ENCODE measurements around the gene ZNHIT2.

The ZNHIT2 gene

DNA sequence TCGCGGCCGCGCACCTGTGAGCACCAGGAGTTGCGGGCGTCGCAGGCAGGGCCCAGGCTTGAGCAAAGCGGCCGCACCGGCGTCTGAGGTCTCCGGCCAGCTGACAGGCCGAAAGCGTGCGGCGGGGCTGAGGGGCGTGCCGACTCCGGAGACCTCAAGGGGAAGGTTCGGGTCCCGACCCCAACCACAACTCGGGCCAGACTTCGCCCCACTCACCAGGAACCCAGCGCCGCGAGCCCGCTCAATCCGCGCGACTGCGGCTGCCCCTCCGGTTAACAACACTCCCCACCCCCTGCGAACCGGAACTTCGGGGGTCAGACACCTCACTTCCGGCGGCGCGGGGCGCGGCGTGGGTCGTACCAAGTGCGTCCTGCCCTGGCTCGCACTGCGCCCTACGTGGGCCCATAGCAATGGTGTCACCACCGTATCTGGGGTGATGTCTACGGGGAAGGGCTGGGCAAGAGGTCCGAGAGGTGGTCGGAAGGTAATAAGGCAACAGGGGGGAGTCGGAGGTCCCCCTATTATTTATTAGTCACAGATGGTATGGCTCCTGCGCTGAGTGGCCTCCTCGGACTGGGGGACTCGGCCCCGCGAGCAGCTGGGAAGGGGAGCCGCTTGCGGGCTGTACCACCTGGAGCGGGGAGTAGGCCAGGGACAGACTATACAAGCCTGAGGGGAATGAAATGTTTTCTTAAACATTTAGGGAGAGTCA, 16.9 kb upstream of the ZNHIT2 start, which contains the start of gene SYVN1:
Gene SYVN1, minus strand, starts transcription at position 280 of the 712 bp plus-strand sequence. CDS start 918 bp downstream, outside the sequence.
- TF ChIP-seq, protein P1, sequence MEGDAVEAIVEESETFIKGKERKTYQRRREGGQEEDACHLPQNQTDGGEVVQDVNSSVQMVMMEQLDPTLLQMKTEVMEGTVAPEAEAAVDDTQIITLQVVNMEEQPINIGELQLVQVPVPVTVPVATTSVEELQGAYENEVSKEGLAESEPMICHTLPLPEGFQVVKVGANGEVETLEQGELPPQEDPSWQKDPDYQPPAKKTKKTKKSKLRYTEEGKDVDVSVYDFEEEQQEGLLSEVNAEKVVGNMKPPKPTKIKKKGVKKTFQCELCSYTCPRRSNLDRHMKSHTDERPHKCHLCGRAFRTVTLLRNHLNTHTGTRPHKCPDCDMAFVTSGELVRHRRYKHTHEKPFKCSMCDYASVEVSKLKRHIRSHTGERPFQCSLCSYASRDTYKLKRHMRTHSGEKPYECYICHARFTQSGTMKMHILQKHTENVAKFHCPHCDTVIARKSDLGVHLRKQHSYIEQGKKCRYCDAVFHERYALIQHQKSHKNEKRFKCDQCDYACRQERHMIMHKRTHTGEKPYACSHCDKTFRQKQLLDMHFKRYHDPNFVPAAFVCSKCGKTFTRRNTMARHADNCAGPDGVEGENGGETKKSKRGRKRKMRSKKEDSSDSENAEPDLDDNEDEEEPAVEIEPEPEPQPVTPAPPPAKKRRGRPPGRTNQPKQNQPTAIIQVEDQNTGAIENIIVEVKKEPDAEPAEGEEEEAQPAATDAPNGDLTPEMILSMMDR (IDR thresholded peaks at IDR 0.05; ENCODE audit: low read length, missing control alignments): no peak
- H3K4me3 ChIP-seq (replicated peaks; ENCODE audit: low read depth, low read length): peak within 1 kb of the TSS; percentile 94
- peak; percentile 86 for DNase-seq (ENCODE audit: low read depth)

DNA sequence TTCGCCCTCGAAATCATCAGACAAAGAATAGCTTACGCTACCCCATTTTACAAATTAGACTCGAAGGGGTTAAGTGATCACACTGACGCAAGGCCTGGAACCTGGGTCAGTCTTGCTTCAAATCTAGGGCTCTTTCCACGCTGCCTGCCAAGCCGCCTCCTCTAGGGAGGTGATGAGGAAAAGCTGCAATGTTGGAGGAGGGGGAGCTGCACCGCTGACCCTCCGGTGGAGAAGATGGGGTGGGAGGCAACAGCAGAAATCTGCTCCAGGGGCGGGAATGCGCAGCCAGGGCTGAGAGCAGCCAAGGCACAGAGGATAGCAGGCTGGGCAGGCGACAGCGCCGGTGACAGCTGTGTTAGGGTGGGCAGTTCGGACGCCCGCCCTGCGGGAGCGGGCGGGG, 16.2 kb upstream of the ZNHIT2 start:
- H3K4me3 ChIP-seq (replicated peaks; ENCODE audit: low read depth, low read length): peak overlapping the region; percentile 94
- TF ChIP-seq, protein P1 (IDR thresholded peaks at IDR 0.05; ENCODE audit: low read length, missing control alignments): no peak
- peak; percentile 39 for DNase-seq (ENCODE audit: low read depth)

DNA sequence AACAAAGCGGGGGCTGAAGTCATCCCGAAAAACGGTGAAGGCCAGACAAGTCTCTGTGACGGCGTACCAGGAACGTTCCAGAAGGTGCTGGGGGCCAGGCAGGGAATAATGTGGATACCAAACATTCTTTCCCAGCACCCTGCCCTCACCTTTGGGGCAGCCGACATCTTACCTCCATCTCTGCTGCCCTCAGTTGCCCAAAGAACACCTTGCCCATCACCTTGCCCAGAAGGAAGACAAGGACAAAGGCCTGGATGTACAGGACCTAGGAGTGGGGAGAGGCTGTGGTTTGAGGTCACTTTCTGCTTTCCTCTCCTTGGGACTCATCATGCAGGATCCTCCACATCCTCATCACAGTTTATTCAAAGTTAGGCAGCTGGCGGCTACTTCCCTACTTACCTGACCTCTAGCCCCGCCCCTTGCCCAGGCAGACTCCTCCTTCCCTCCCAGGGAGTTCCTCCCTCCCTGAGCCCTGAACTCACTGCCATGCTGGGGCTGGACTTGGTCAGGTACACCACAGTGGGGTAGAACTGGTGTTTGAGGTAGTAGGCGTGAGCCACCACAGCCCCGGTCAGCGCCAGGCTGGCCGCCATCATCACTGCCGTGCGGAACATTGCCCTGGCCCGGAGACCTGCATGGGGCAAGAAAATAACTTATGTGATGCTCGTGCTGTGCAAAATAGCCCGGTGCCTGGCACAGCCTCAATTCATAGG, 15.6 kb upstream of the ZNHIT2 start:
- peak overlapping the region; percentile 94 for H3K4me3 ChIP-seq (replicated peaks; ENCODE audit: low read depth, low read length)
- TF ChIP-seq, protein P1 (IDR thresholded peaks at IDR 0.05; ENCODE audit: low read length, missing control alignments): no peak
- DNase-seq (ENCODE audit: low read depth): no peak

DNA sequence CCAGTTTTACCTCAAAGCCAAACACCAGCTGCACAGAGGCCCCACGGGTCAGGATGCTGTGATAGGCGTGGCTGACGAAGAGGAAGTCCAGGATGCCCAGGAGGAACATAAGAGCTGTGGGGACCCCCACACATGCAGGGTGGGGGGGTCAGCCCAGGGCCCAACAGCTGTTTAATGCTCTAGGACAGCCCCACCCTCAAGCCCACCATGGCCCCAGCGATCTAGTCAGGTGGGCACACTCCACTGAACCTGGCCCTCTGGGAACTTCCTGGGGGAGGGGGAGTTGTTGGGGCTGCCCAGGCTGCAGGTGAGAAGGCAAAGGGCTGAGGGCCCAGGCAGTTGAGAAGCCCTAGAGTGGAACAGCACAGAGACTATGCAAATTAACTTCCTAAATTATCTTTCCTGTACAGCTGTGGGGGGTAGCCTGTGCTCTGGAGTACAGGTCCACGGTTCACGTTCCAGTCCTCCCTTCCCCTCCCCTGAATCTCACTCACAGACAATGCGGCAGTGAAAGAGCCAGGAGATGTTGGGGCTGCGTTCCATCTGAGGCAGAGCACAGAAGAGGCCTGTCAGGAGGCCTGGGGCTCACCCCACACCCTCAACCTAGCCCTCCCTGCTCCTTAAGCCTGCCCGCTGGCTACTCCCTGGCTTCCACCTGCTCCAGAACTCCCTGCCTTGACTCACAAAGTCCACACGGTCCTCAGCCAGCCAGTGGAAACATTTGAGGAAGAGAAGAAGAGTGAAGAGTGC, 14.9 kb upstream of the ZNHIT2 start:
- no peak for DNase-seq (ENCODE audit: low read depth)
- TF ChIP-seq, protein P1 (IDR thresholded peaks at IDR 0.05; ENCODE audit: low read length, missing control alignments): no peak
- H3K4me3 ChIP-seq (replicated peaks; ENCODE audit: low read depth, low read length): peak overlapping the region; percentile 94

- TF ChIP-seq, protein P1 (IDR thresholded peaks at IDR 0.05; ENCODE audit: low read length, missing control alignments): no peak
- H3K4me3 ChIP-seq (replicated peaks; ENCODE audit: low read depth, low read length): no peak overlapping the region
- DNase-seq (ENCODE audit: low read depth): no peak
Observed at GRCh38 chr11:65131895-65132237, 14.4 kb upstream of the ZNHIT2 start.

DNA sequence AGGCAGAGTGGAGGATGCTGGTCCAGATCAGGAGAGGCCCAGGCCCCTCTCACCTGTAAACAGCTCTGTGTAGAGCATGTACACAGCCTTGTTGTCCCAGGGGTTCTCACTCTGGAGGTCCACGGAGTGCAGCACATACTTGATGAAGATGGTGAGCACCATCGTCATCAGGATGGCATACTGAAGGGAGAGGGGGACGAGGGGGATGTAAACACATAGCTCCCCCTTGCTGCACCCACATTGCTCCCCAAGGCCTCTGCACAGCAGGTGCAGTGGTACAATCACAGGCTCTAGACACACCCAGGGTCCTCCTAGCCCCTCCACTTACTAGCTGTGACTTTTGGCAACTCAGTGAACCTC, 13.9 kb upstream of the ZNHIT2 start:
- H3K4me3 ChIP-seq (replicated peaks; ENCODE audit: low read depth, low read length): no peak overlapping the region
- no peak for DNase-seq (ENCODE audit: low read depth)
- TF ChIP-seq, protein P1 (IDR thresholded peaks at IDR 0.05; ENCODE audit: low read length, missing control alignments): no peak
